Left cardiac atrium (tissue), 4 donors: ENCODE measurements around the gene GSG1L. TPM values are rescaled to one million over a fixed set of nuclear protein-coding genes. Genes with fewer than 3 reads are reported as not detected.

Experiments
- ATAC-seq, 2 donors: fragments of 200-7000 bp; cut with Tn5 transposase; one replicate each; pipeline ENCODE4 v1.9.1; 2020; ENCODE audit warnings: mild to moderate bottlenecking in 2 of 2, moderate library complexity in 2 of 2
- DNase-seq: peaks from one replicate; pipeline ENCODE4 v3.0.0-alpha.2; 2020
- intact Hi-C, 2 donors: fragments of 100-400 bp; cut with DNase I; formaldehyde crosslinking; loops; one replicate each; pipeline versions ENCODE4 v1.14.1 to v1.15.1; 2022 to 2023
- total RNA-seq, 2 donors: library from RNA; stranded (reverse); fragmentation: NEBNext Ultra II Directional; extraction: Animal tissue kit (Norgen Biotek cat#: 25700); gene quantifications; one replicate each; pipeline ENCODE4 v1.2.1, GENCODE V29; 2021
- donor health status: DM: no; HTN: yes; CAD: no.
- donor health status: DM: no; HTN: yes; CAD: no; lungs with severe emphysema.
- donor health status: DM: yes; HTN: yes; CAD: no.
- donor health status: Dilated cardiomyopathy.

Gene GSG1L
- total RNA-seq, 2 donors from 2014 or later, result 10.5 to 63.9 TPM

DNA sequence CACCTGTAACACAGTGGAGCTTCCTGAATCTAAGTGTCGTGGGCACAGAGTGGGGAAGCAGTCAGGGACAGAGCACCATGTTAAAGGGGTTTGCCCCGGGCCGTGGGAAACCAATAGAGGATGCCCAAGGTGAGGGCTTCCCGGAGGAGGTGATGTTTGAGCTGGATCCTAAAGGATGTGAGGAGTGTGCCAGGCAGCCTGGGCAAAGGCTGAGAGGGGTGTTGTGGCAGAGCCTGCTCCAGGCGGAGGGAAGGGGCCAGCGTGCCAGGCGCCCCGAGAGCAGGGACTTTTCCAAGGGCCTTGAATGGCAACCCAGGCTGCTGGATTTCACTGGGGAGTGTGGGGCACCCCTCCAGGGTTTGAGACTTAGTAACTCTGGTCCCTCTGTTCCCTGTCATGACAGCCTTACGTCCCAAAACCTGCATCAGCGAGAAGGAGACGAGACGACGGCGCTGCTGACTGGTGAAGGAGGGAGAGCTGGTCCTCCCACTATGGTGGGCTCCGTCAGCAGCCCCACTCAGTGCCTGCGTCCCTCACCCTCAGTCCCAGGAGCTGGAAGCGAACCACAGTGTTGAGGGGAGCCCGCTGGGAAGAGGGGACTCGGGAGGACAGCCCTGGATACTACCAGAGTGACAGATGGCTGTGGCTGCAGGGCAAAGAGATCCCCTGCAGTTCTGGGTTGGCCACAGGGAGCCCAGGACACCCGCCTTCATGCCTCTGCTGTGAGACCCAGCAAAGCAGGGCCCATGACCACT lies 285.2 kb downstream of the GSG1L start:
- intact Hi-C loops, result no loop called here
- ATAC-seq (no peak), DNase-seq (no peak)

GRCh38 chr16:27777527-27777926 lies 286.0 kb downstream of the GSG1L start:
- no peak for DNase-seq
- intact Hi-C loops, result no loop called here
- no peak for ATAC-seq

DNA sequence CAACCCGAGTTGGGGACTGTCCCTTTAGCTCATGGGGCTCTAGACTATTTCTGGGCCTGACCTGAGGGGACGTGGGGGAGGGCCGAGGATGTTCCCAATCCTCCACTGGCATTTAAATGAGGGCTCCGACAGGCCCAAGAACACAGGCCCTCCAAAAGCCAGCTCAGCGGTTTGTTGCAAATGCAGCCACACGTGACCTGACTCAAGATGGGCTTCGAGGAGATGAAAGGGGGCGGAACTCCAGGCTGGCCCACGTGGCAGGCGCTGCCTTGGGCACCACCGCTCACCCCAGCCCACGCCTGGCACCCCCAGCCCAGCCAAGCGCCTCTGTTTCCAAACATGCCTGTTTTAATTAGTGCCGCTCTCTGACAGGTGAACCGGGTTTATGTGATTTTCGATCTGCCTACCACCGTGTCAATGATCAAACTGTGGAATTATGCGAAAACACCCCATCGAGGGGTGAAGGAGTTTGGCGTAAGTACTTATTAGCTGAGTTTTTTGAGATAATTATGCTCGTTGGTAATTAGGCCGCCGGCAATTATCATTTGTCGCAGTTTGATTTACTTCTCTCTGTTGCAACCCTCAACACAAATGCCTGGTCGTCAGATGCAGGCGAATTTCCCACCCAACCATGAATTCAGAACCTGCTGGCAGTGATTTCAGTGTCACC lies 286.8 kb downstream of the GSG1L start:
- no peak for DNase-seq
- ATAC-seq, result no peak
- intact Hi-C loops, result no loop called here

- ATAC-seq (no peak), DNase-seq (no peak)
- intact Hi-C loops, result no loop called here
Observed at GRCh38 chr16:27775254-27775653, 288.3 kb downstream of the GSG1L start.

- intact Hi-C loops, result no loop called here
- DNase-seq (no peak), ATAC-seq (no peak)
Observed at GRCh38 chr16:27774779-27775178, 288.7 kb downstream of the GSG1L start.

- no peak for ATAC-seq
- no peak for DNase-seq
- intact Hi-C loops, result no loop called here
Observed at GRCh38 chr16:27773344-27773743, 290.2 kb downstream of the GSG1L start.

DNA sequence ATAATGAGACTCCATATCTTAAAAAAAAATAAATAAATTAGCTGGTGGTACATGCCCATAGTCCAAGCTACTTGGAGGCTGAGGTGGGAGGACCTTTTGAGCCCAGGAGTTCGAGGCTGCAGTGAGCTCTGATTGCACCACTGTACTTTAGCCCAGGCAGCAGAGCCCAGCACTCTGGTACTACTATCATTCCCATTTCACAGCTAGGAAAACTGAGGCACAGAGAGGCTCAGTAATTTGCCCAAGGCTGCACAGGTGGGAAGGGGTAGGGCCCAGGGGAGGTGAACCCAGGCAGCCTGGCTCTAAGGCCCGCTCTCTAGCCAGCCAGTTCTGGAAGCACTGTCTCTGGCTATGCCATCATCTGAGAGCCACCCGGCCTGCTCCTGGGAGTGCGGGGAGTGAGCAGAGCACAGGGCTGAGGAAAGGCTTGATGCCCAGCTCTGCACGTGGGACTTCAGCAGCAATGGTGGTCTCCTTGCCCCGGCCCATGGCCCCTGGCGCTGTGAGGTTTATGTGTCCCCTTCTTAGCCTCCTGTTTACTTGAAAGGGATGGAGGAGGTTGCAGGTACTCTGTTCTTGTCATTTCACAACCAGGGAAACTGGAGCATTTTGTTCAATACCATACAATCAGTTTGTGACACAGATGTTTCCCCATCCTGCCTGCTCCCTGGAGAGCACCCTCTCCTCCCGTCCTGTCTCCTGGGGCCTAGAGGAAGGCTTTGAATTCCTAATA lies 291.3 kb downstream of the GSG1L start:
- intact Hi-C loops, result no loop called here
- no peak for ATAC-seq
- no peak for DNase-seq

GRCh38 chr16:27771201-27771910 lies 292.2 kb downstream of the GSG1L start:
- ATAC-seq, result no peak
- no peak for DNase-seq
- intact Hi-C loops, result no loop called here

GRCh38 chr16:27770271-27771196 lies 293.0 kb downstream of the GSG1L start:
- no peak for ATAC-seq
- no peak for DNase-seq

GRCh38 chr16:27769561-27770255 lies 293.8 kb downstream of the GSG1L start:
- ATAC-seq, result no peak
- intact Hi-C loops, result loop anchor here in 1 of 2 donors (10.0 kb wide), 1 partner anchor 135 kb away; no protein-coding TSS in a partner anchor
- no peak for DNase-seq

More at GRCh38 chr16:27770271-27771196, 293.0 kb downstream of the GSG1L start:
- intact Hi-C loops, result no loop called here

GRCh38 chr16:27768651-27769272 lies 294.8 kb downstream of the GSG1L start:
- no peak for DNase-seq
- ATAC-seq, result no peak
- intact Hi-C loops, result loop anchor here in 1 of 2 donors (10.0 kb wide), 1 partner anchor 134 kb away; no protein-coding TSS in a partner anchor

DNA sequence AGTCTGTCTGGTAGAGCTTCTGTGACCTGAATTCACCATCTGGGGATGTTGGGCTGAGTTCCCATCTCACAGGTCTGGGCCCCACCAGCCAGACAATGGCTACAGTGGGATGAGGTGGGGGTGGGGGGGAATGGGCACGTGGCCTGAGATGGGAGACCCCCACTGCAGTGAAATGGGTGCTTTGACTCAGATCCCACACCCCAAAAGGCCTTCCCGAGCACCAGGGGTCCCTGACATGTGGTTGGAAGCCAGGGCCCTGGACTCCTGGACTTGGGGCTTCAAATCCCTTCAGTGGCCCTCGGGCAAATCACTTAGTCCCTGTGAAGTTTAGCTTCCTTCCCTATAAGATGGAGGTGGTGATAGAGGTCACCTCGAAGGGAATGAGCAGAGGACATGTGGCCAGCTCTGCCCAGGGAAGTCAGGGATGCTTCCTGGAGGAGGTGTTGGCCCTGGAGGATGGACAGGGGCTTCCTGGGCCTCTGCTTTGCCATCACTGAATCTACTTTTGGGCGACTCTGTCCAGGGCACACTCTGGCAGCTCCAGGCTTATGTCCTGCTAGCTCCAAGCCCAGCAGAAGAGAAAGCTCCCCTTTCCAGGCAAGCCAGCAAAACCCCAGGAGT lies 295.4 kb downstream of the GSG1L start:
- no peak for DNase-seq
- intact Hi-C loops, result loop anchor here in 1 of 2 donors (10.0 kb wide), 1 partner anchor 133 kb away; no protein-coding TSS in a partner anchor

DNA sequence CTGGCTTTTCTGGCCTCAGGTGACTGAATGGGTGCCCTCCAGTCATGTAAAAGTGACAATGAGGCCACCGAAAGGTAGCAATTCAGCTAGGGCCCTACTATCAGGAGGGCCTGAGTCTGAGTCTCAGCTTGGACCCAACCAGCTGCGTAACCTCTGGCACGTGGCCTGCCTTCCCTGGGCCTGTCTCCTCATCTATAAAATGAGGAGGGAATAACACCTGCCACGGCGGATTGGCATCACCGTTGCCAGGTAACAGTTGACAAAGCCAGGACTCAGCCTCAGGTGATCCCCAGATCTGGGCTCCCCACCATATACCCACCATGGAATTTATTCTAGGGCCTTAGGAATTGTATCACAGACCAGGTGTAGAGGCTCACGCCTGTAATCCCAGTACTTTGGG lies 296.4 kb downstream of the GSG1L start:
- DNase-seq (no peak), ATAC-seq (no peak)
- intact Hi-C loops, result loop anchor here in 1 of 2 donors (10.0 kb wide), 1 partner anchor 132 kb away; no protein-coding TSS in a partner anchor

More for the DNA sequence above, 295.4 kb downstream of the GSG1L start:
- ATAC-seq, result no peak

- intact Hi-C loops, result loop anchor here in 1 of 2 donors (10.0 kb wide), 1 partner anchor 132 kb away; no protein-coding TSS in a partner anchor
- DNase-seq (no peak), ATAC-seq (no peak)
Observed at GRCh38 chr16:27766236-27766925, 297.1 kb downstream of the GSG1L start.

GRCh38 chr16:27764869-27765675 lies 298.4 kb downstream of the GSG1L start:
- DNase-seq (no peak), ATAC-seq (no peak)
- intact Hi-C loops, result loop anchor here in 1 of 2 donors (10.0 kb wide), 1 partner anchor 130 kb away; no protein-coding TSS in a partner anchor
